ENCODE data around the gene OR2AT4. TPM values are rescaled to one million over a fixed set of nuclear protein-coding genes. Genes with fewer than 3 reads are reported as not detected.

Gene OR2AT4
- total and polyA plus RNA-seq, 2 experiments from 2014 or later, result 0.07 TPM; not detected in 1

- H3K27me3 ChIP-seq, result no peaks in the 10 kb centered on the region
These were observed 37.4 kb downstream of the OR2AT4 start for GRCh38 chr11:75059299-75059698.

DNA sequence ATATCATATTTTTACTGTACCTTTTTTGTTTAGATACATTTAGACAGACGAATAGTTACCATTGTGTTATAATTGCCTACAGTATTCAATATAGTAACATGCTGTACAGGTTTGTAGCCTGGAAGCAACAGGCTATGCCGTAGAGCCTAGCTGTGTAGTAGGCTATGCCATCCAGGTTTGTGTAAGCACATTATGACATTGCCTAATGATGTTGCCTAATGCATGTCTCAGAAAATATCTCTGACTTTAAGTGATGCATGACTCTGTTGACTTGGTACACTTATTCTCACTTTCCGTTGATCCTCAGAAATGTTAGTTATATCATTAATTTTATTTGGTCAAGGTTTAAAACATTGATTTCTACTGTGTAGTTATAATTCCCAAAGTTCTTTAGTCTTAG lies 39.9 kb downstream of the OR2AT4 start:
- Histone ChIP-seq H3K9me3 (ENCODE audit: low read depth) (no peaks in the 10 kb centered on the region), H3K36me3 (replicated peaks; ENCODE audit: insufficient read depth, low read depth) (no peaks in the 10 kb centered on the region), H3K27ac (no peak overlapping the region), H3K4me2 (no peak overlapping the region), H3K79me2 (no peaks in the 10 kb centered on the region), H3K9me2 (replicated peaks; ENCODE audit: insufficient read depth) (no peaks in the 10 kb centered on the region), H2AFZ (no peak overlapping the region), H3K27me3 (no peaks in the 10 kb centered on the region), H3K4me3 (no peak overlapping the region), H3K4me1 (ENCODE audit: insufficient read depth) (no peaks in the 10 kb centered on the region), H4K20me1 (ENCODE audit: insufficient read depth, poor library complexity, severe bottlenecking) (no peaks in the 10 kb centered on the region)
- TF ChIP-seq EZH2phosphoT487 (IDR thresholded peaks at IDR 0.05; ENCODE audit: low read depth, severe bottlenecking, unreplicated experiment), result no peak
- TF ChIP-seq EZH2 (IDR thresholded peaks at IDR 0.05; ENCODE audit: borderline replicate concordance), result no peak
- TF ChIP-seq, protein P1, sequence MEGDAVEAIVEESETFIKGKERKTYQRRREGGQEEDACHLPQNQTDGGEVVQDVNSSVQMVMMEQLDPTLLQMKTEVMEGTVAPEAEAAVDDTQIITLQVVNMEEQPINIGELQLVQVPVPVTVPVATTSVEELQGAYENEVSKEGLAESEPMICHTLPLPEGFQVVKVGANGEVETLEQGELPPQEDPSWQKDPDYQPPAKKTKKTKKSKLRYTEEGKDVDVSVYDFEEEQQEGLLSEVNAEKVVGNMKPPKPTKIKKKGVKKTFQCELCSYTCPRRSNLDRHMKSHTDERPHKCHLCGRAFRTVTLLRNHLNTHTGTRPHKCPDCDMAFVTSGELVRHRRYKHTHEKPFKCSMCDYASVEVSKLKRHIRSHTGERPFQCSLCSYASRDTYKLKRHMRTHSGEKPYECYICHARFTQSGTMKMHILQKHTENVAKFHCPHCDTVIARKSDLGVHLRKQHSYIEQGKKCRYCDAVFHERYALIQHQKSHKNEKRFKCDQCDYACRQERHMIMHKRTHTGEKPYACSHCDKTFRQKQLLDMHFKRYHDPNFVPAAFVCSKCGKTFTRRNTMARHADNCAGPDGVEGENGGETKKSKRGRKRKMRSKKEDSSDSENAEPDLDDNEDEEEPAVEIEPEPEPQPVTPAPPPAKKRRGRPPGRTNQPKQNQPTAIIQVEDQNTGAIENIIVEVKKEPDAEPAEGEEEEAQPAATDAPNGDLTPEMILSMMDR (IDR thresholded peaks at IDR 0.05; ENCODE audit: poor library complexity), result no peak
- DNase-seq (ENCODE audit: low spot score), result no peak
- 82% methylated on average over 3 of the region's 3 CpGs for WGBS (ENCODE audit: low lambda C conversion rate, missing lambda C conversion rate)

More at GRCh38 chr11:75059299-75059698, 37.4 kb downstream of the OR2AT4 start:
- Histone ChIP-seq H3K27ac (no peak overlapping the region), H4K20me1 (ENCODE audit: insufficient read depth, poor library complexity, severe bottlenecking) (no peaks in the 10 kb centered on the region), H3K79me2 (no peaks in the 10 kb centered on the region), H2AFZ (no peak overlapping the region), H3K9me3 (ENCODE audit: low read depth) (no peaks in the 10 kb centered on the region), H3K9me2 (replicated peaks; ENCODE audit: insufficient read depth) (no peaks in the 10 kb centered on the region), H3K4me3 (no peak overlapping the region), H3K4me2 (no peak overlapping the region), H3K36me3 (replicated peaks; ENCODE audit: insufficient read depth, low read depth) (no peaks in the 10 kb centered on the region), H3K4me1 (ENCODE audit: insufficient read depth) (no peaks in the 10 kb centered on the region)
- DNase-seq (ENCODE audit: low spot score), result no peak
- no peak for TF ChIP-seq EZH2 (IDR thresholded peaks at IDR 0.05; ENCODE audit: borderline replicate concordance)
- TF ChIP-seq EZH2phosphoT487 (IDR thresholded peaks at IDR 0.05; ENCODE audit: low read depth, severe bottlenecking, unreplicated experiment), result no peak
- TF ChIP-seq, protein P1 (IDR thresholded peaks at IDR 0.05; ENCODE audit: poor library complexity), result no peak

GRCh38 chr11:75055511-75055910 lies 41.2 kb downstream of the OR2AT4 start:
- 93% methylated on average over 4 of the region's 6 CpGs for WGBS (ENCODE audit: low lambda C conversion rate, missing lambda C conversion rate)
- Histone ChIP-seq H3K36me3 (replicated peaks; ENCODE audit: insufficient read depth, low read depth) (no peaks in the 10 kb centered on the region), H3K4me3 (no peak overlapping the region), H3K27me3 (no peaks in the 10 kb centered on the region), H3K9me3 (ENCODE audit: low read depth) (no peaks in the 10 kb centered on the region), H4K20me1 (ENCODE audit: insufficient read depth, poor library complexity, severe bottlenecking) (no peaks in the 10 kb centered on the region), H2AFZ (no peak overlapping the region), H3K27ac (no peak overlapping the region), H3K4me1 (ENCODE audit: insufficient read depth) (no peaks in the 10 kb centered on the region), H3K4me2 (no peak overlapping the region), H3K9me2 (replicated peaks; ENCODE audit: insufficient read depth) (no peaks in the 10 kb centered on the region), H3K79me2 (no peaks in the 10 kb centered on the region)
- no peak for DNase-seq (ENCODE audit: low spot score)
- TF ChIP-seq EZH2 (IDR thresholded peaks at IDR 0.05; ENCODE audit: borderline replicate concordance), result no peak

DNA sequence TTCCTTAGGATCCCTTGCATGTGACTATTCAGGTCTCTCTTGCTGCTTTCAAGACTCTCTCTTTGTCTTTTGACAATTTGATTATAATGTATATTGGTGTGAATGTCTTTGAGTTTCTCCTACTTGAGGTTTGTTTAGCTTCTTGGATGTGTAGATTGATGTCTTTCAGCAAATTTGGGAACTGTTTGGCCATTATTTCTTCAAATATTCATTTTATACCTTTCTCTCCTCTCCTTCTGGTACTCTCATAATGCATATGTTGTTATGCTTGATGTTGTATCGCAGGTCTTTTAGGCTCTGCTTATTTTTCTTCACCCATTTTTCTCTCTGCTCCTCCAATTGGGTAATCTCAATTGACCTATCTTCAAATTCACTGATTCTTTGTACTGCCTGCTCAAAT lies 44.2 kb downstream of the OR2AT4 start:
- Histone ChIP-seq H3K79me2 (no peaks in the 10 kb centered on the region), H3K27ac (no peak overlapping the region), H3K4me3 (no peak overlapping the region), H3K27me3 (no peaks in the 10 kb centered on the region), H3K4me1 (ENCODE audit: insufficient read depth) (no peaks in the 10 kb centered on the region), H3K36me3 (replicated peaks; ENCODE audit: insufficient read depth, low read depth) (no peaks in the 10 kb centered on the region), H3K4me2 (no peak overlapping the region), H4K20me1 (ENCODE audit: insufficient read depth, poor library complexity, severe bottlenecking) (no peaks in the 10 kb centered on the region), H3K9me3 (ENCODE audit: low read depth) (no peaks in the 10 kb centered on the region), H3K9me2 (replicated peaks; ENCODE audit: insufficient read depth) (no peaks in the 10 kb centered on the region), H2AFZ (no peak overlapping the region)
- no peak for DNase-seq (ENCODE audit: low spot score)
- TF ChIP-seq, protein P1 (IDR thresholded peaks at IDR 0.05; ENCODE audit: poor library complexity), result no peak
- no peak for TF ChIP-seq EZH2 (IDR thresholded peaks at IDR 0.05; ENCODE audit: borderline replicate concordance)
- no peak for TF ChIP-seq EZH2phosphoT487 (IDR thresholded peaks at IDR 0.05; ENCODE audit: low read depth, severe bottlenecking, unreplicated experiment)
- 100% methylated on average over 1 of the region's 1 CpG for WGBS (ENCODE audit: low lambda C conversion rate, missing lambda C conversion rate)
